K562 (cell line): ENCODE measurements around the gene NEIL1. TPM values are rescaled to one million over a fixed set of nuclear protein-coding genes. Genes with fewer than 3 reads are reported as not detected.
A peak's percentile ranks its signal among the peaks of the same experiment; 100 is the strongest.

Experiments
- ELF1 ChIP-seq: fragments of 200-800 bp; sonication (Bioruptor generic); IDR thresholded peaks from 2 replicates; pipeline ENCODE4 v1.6.1; 2016; ENCODE audit warnings: missing genetic modification characterization, missing compliant biosample characterization
- GATA2 ChIP-seq: sonication (generic); formaldehyde crosslinking; IDR thresholded peaks from 2 replicates; pipeline ENCODE4 v1.4.0; 2020; ENCODE audit warnings: mild to moderate bottlenecking, missing genetic modification reagents
- KLF6 ChIP-seq: fragments of 250-450 bp; sonication (Bioruptor Pico); IDR thresholded peaks from 2 replicates; pipeline ENCODE4 v1.4.0; 2020; ENCODE audit warnings: mild to moderate bottlenecking, moderate library complexity, borderline replicate concordance
- MEIS2 ChIP-seq: fragments of 450-650 bp; IDR thresholded peaks from 2 replicates; pipeline ENCODE4 v1.6.1; 2014; ENCODE audit warnings: mild to moderate bottlenecking; ENCODE audit not compliant: partially characterized antibody
- MTA1 ChIP-seq: fragments of 450-650 bp; IDR thresholded peaks from 2 replicates; pipeline ENCODE4 v1.6.1; 2017; ENCODE audit warnings: borderline replicate concordance
- MXI1 ChIP-seq: IDR thresholded peaks from 2 replicates; pipeline ENCODE4 v1.6.1; 2011; ENCODE audit warnings: low read depth, mild to moderate bottlenecking, improper control_type of control experiment, low read length
- PRMT5 ChIP-seq: sonication (generic); formaldehyde crosslinking; IDR thresholded peaks from 2 replicates; pipeline ENCODE4 v1.5.0; 2020; ENCODE audit warnings: missing genetic modification reagents
- PRPF4 ChIP-seq: fragments of 200-400 bp; formaldehyde crosslinking; IDR thresholded peaks from one replicate; pipeline ENCODE4 v1.6.1; 2017; ENCODE audit warnings: low read length, low read depth, mild to moderate bottlenecking; ENCODE audit not compliant: insufficient read depth, poor library complexity, severe bottlenecking
- RBM34 ChIP-seq: fragments of 200-400 bp; formaldehyde crosslinking; IDR thresholded peaks from 2 replicates; pipeline ENCODE4 v1.6.1; 2018; ENCODE audit warnings: low read length, borderline replicate concordance; ENCODE audit not compliant: insufficient read depth
- STAT5A ChIP-seq: IDR thresholded peaks from 2 replicates; pipeline ENCODE4 v1.6.1; 2012; ENCODE audit warnings: low read length, inconsistent platforms, borderline replicate concordance
- TEAD1 ChIP-seq, 2 experiments: fragments of 450-650 bp in 1 of 2; sonication (generic) in 1 of 2; formaldehyde crosslinking; IDR thresholded peaks; 2 replicates each; pipeline versions ENCODE4 v1.4.0 to v1.8.0; 2020 to 2022; ENCODE audit warnings: mild to moderate bottlenecking in 2 of 2, missing genetic modification reagents in 1 of 2
- polyA plus RNA-seq, 8 experiments: library from polyadenylated mRNA; depleted of rRNA in 4 of 8; stranded (reverse) in 5 of 8; unstranded in 3 of 8; fragments of >200 nt; fragmentation: Nextera tagmentation in 2 of 8; fragmentation: Illumina TruSeq in 1 of 8; extraction: Ambion mirVana in 2 of 8; extraction: Trizol in 1 of 8; gene quantifications; 2 replicates each; pipeline versions ENCODE4 v1.2.1 to v1.2.3, GENCODE V29; 2011 to 2014; ENCODE audit warnings: inconsistent platforms in 1 of 8, missing spikeins in 1 of 8
- total RNA-seq, 7 experiments: library from RNA; depleted of rRNA in 6 of 7; stranded (reverse); fragments of >200 nt in 6 of 7; fragmentation: Illumina TruSeq in 2 of 7; extraction: Trizol in 2 of 7; gene quantifications; 2 replicates each; pipeline versions ENCODE4 v1.2.1 to v1.2.3, GENCODE V29; 2011 to 2021; ENCODE audit warnings: low replicate concordance in 1 of 7
- TF ChIP-seq, protein P1 (sequence below): fragments of 450-650 bp; formaldehyde crosslinking; IDR thresholded peaks from 2 replicates; pipeline ENCODE4 v1.4.0; 2020; ENCODE audit warnings: mild to moderate bottlenecking, mixed read lengths
- TF ChIP-seq, protein P2 (sequence below), 2 experiments: fragments of 250-450 bp in 1 of 2; fragments of 450-650 bp in 1 of 2; sonication (Bioruptor Pico) in 1 of 2; IDR thresholded peaks; 2 replicates each; pipeline versions ENCODE4 v1.6.1 to v1.8.0; 2016 to 2021; ENCODE audit warnings: mild to moderate bottlenecking in 2 of 2, moderate library complexity in 2 of 2, missing compliant biosample characterization in 1 of 2, missing genetic modification characterization in 1 of 2
- TF ChIP-seq, protein P3 (sequence below), 2 experiments: fragments of 450-650 bp; IDR thresholded peaks; 2 replicates each; pipeline ENCODE4 v1.6.1; 2016; ENCODE audit warnings: mild to moderate bottlenecking in 2 of 2, borderline replicate concordance in 1 of 2, low read depth in 1 of 2, moderate library complexity in 1 of 2

NEIL1 gene
- total and polyA plus RNA-seq, 9 of the 15 experiments (the other 6 are each of a cell fraction or from before 2014, with no cell fraction given), result 0.14 to 4.3 (median 2.4) TPM

DNA sequence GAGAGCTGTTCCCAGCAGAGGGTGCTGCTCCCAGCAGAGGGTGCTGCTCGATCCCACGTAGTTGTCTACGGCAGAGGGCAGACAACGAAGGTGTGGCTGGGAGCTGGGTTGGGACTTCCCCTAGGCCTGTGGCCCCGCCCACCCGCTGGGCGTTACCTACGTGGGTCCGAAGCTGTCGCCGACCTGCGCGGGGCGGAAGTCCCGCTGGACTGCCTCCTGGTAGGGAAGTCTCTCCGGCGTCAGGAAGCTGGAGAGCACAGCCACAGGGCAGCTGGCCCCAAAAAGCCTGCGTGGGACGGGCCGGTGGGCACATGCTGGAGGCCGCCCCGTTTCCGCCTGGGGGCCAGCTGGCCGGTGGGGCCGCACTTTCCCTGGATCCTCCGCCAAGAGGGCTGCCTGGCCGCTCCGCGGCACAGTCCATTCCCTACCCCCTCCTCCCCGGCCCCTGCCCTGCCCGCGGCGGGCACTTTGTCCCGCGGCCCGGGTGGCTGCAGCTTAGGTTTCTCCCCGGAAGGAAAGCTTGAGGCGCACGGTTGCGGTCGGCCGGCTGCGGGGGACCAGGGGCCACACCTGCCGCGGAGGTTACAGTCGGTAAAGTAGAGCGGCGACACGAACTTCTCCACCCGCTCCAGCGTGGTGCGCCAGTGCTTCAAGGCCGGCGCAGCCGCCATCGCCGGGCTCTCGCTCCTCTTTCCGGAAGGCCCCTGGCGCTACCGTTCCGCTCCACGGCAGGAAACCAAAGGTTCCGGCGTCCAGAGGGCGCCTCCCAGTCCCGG lies 21.3 kb downstream of the NEIL1 start, which contains the start of gene MAN2C1 (continued):
- TF ChIP-seq KLF6 (CRISPR knock-in tag), result peak; percentile 23; the same call in 1 of the 2 replicates
- TF ChIP-seq RBM34, result no peak
- no peak for TF ChIP-seq PRMT5 (CRISPR knock-in tag)
- TF ChIP-seq STAT5A, result peak; percentile 19; the same call in 1 of the 2 replicates
- TF ChIP-seq MEIS2, result peak; percentile 43
- TF ChIP-seq, protein P1, sequence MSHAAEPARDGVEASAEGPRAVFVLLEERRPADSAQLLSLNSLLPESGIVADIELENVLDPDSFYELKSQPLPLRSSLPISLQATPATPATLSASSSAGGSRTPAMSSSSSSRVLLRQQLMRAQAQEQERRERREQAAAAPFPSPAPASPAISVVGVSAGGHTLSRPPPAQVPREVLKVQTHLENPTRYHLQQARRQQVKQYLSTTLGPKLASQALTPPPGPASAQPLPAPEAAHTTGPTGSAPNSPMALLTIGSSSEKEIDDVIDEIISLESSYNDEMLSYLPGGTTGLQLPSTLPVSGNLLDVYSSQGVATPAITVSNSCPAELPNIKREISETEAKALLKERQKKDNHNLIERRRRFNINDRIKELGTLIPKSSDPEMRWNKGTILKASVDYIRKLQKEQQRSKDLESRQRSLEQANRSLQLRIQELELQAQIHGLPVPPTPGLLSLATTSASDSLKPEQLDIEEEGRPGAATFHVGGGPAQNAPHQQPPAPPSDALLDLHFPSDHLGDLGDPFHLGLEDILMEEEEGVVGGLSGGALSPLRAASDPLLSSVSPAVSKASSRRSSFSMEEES (CRISPR knock-in tag), result no peak
- TF ChIP-seq, protein P2, sequence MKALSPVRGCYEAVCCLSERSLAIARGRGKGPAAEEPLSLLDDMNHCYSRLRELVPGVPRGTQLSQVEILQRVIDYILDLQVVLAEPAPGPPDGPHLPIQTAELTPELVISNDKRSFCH (CRISPR knock-in tag; IDR thresholded peaks at IDR 0.05), result no peak
- TF ChIP-seq, protein P2 (tag; IDR thresholded peaks at IDR 0.05), result peak; percentile 63; the same call in 1 of the 2 replicates
- TF ChIP-seq, protein P3, sequence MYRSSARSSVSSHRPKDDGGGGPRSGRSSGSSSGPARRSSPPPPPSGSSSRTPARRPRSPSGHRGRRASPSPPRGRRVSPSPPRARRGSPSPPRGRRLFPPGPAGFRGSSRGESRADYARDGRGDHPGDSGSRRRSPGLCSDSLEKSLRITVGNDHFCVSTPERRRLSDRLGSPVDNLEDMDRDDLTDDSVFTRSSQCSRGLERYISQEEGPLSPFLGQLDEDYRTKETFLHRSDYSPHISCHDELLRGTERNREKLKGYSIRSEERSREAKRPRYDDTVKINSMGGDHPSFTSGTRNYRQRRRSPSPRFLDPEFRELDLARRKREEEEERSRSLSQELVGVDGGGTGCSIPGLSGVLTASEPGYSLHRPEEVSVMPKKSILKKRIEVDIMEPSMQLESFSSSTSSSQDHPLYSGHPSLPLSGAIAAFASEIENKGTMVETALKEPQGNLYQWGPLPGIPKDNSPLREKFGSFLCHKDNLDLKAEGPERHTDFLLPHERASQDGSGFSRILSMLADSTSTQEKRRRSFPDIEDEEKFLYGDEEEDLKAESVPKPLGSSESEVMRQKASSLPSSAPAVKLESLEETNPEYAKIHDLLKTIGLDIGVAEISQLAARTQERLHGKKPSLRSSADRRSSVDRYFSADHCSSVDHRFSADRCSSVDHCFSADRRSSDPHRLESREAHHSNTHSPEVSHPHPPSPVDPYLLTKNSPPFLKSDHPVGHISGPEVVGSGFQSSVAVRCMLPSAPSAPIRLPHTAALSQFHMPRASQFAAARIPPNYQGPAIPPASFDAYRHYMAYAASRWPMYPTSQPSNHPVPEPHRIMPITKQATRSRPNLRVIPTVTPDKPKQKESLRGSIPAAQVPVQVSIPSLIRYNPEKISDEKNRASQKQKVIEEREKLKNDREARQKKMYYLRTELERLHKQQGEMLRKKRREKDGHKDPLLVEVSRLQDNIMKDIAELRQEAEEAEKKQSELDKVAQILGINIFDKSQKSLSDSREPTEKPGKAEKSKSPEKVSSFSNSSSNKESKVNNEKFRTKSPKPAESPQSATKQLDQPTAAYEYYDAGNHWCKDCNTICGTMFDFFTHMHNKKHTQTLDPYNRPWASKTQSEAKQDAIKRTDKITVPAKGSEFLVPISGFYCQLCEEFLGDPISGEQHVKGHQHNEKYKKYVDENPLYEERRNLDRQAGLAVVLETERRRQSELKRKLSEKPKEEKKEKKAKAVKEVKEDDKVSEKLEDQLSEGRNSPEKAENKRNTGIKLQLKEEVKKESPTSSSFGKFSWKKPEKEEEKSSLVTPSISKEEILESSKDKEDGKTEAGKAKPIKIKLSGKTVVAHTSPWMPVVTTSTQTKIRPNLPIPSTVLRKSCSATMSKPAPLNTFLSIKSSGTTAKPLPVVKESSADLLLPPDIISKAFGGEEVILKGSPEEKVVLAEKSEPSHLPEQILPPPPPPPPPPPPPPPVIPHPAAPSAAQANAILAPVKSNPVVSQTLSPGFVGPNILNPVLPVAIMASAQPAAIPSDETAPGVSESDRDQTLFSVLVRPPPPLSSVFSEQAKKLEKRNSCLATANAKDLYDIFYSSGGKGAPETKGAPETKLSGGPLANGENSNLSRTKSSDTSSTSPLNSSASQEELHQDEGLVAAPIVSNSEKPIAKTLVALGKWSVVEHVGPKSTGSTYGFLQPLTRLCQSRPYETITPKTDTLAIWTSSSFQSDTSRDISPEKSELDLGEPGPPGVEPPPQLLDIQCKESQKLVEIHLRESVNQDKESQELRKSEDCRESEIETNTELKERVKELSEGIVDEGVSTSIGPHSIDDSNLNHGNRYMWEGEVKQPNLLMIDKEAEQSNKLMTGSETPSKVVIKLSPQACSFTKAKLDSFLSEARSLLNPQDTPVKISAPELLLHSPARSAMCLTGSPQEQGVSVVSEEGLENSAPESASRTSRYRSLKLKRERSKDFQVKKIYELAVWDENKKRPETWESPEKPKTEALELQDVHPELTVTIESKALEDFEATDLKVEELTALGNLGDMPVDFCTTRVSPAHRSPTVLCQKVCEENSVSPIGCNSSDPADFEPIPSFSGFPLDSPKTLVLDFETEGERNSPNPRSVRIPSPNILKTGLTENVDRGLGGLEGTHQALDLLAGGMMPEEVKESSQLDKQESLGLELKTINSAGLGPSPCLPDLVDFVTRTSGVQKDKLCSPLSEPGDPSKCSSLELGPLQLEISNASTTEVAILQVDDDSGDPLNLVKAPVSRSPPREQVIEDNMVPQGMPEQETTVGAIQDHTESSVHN (IDR thresholded peaks at IDR 0.05; ENCODE audit: borderline replicate concordance in 1 of 2, low read depth in 1 of 2), result no peak
- TF ChIP-seq ELF1, result peak; percentile 94
- peak; percentile 76 for TF ChIP-seq PRPF4
- TF ChIP-seq GATA2 (CRISPR knock-in tag), result no peak
- no peak for TF ChIP-seq MTA1
- TF ChIP-seq TEAD1 (CRISPR knock-in tag; IDR thresholded peaks at IDR 0.05), result peak in 1 of 2 experiments; percentile 74; a peak in 2 of 4 replicates
- TF ChIP-seq MXI1, result no peak
